Naive thymus-derived CD8-positive, alpha-beta T cell (primary cell): ENCODE measurements around the gene RHBDD1. TPM values are rescaled to one million over a fixed set of nuclear protein-coding genes. Genes with fewer than 3 reads are reported as not detected.
A peak's percentile ranks its signal among the peaks of the same experiment; 100 is the strongest.

Experiments
- ATAC-seq, 2 donors: fragments of 150-1000 bp; cut with Tn5 transposase in 1 of 2; sonication (Bioruptor Pico), chemical (Tn5 transposase) in 1 of 2; 1 replicate in 1 of 2; 2 replicates in 1 of 2; pipeline ENCODE4 v1.10.0; 2021; ENCODE audit warnings: mild to moderate bottlenecking in 2 of 2, moderate library complexity in 2 of 2
- POLR2A ChIA-PET: fragments of 350-600 bp; sonication (Branson Sonifier 250); formaldehyde crosslinking; loops from one replicate; lab custom pipeline; 2021; ENCODE audit warnings: antibody characterized with exemption; lab: Charles Lee
- DNase-seq, 10 donors: peaks; one replicate each; pipeline versions ENCODE4 v3.0.0 to v3.0.0-alpha.2; 2020 to 2022
- H3K27ac Mint-ChIP-seq, 10 donors: one replicate each; pipeline ENCODE4 v1.8.0; 2020 to 2022; ENCODE audit warnings: mild to moderate bottlenecking in 10 of 10, mixed read lengths in 10 of 10, moderate library complexity in 4 of 10, inconsistent platforms in 1 of 10
- H3K27me3 Mint-ChIP-seq, 5 donors: one replicate each; pipeline ENCODE4 v1.8.0; 2021 to 2022; ENCODE audit warnings: mixed read lengths in 5 of 5
- H3K36me3 Mint-ChIP-seq, 3 donors: one replicate each; pipeline ENCODE4 v1.8.0; 2020 to 2022; ENCODE audit warnings: mixed read lengths in 3 of 3, mild to moderate bottlenecking in 2 of 3, inconsistent platforms in 1 of 3
- H3K4me1 Mint-ChIP-seq, 4 donors: one replicate each; pipeline ENCODE4 v1.8.0; 2021 to 2022; ENCODE audit warnings: mixed read lengths in 4 of 4
- H3K4me3 Mint-ChIP-seq, 10 donors: one replicate each; pipeline ENCODE4 v1.8.0; 2020 to 2022; ENCODE audit warnings: mild to moderate bottlenecking in 10 of 10, mixed read lengths in 10 of 10, moderate library complexity in 6 of 10, inconsistent platforms in 1 of 10
- H3K9me3 Mint-ChIP-seq, 9 donors: one replicate each; pipeline ENCODE4 v1.8.0; 2020 to 2022; ENCODE audit warnings: mixed read lengths in 9 of 9, mild to moderate bottlenecking in 3 of 9, inconsistent platforms in 1 of 9, moderate library complexity in 1 of 9
- polyA plus RNA-seq, 3 donors: library from polyadenylated mRNA; unstranded; fragments of 300-500 nt; fragmentation: Illumina TruSeq; gene quantifications; one replicate each; pipeline ENCODE4 v1.2.3, GENCODE V29; 2021
- total RNA-seq, 8 experiments: library from RNA in 2 of 8; stranded (reverse) in 2 of 8; gene quantifications; one replicate each; pipeline ENCODE4 v1.2.3 and lab custom pipeline; 2021 to 2026

RHBDD1 gene
- total and polyA plus RNA-seq, 5 experiments from 2014 or later: 13.7 to 55.6 (median 20.4) TPM

GRCh38 chr2:226860087-226860486, 24.2 kb downstream of the RHBDD1 start:
- H3K4me3 Mint-ChIP-seq: no peak overlapping the region
- H3K4me1 Mint-ChIP-seq: peaks cover 22 to 55% (median 32%) of the 10 kb centered on the region in 4 donors
- no peak for DNase-seq
- no peaks in the 10 kb centered on the region for H3K27me3 Mint-ChIP-seq
- no peak for ATAC-seq
- peaks cover under 1 to 13% (median 13%) of the 10 kb centered on the region in 3 donors for H3K36me3 Mint-ChIP-seq
- POLR2A ChIA-PET: no interaction called here
- no peaks in the 10 kb centered on the region for H3K9me3 Mint-ChIP-seq
- H3K27ac Mint-ChIP-seq: no peak overlapping the region

- Mint-ChIP-seq H3K27me3 (no peaks in the 10 kb centered on the region), H3K36me3 (peaks cover 6 to 32% (median 23%) of the 10 kb centered on the region in 3 donors), H3K9me3 (no peaks in the 10 kb centered on the region), H3K27ac (peak overlapping the region in 2 of 10 donors; percentile 1 to 8), H3K4me3 (no peak overlapping the region), H3K4me1 (peaks cover 21 to 48% (median 35%) of the 10 kb centered on the region in 4 donors)
- POLR2A ChIA-PET: no interaction called here
- DNase-seq: no peak
- ATAC-seq: no peak
Measured at GRCh38 chr2:226862623-226863022, 26.8 kb downstream of the RHBDD1 start.

GRCh38 chr2:226865273-226865672, 29.4 kb downstream of the RHBDD1 start:
- Mint-ChIP-seq H3K27me3 (no peaks in the 10 kb centered on the region), H3K4me3 (no peak overlapping the region), H3K27ac (no peak overlapping the region), H3K36me3 (peaks cover 11 to 53% (median 44%) of the 10 kb centered on the region in 3 donors), H3K4me1 (peaks cover 19 to 50% (median 35%) of the 10 kb centered on the region in 4 donors), H3K9me3 (no peaks in the 10 kb centered on the region)
- ATAC-seq: no peak
- POLR2A ChIA-PET: no interaction called here
- DNase-seq: no peak

- Mint-ChIP-seq H3K4me1 (peaks cover 19 to 46% (median 34%) of the 10 kb centered on the region in 4 donors), H3K27ac (no peak overlapping the region), H3K9me3 (no peaks in the 10 kb centered on the region), H3K4me3 (no peak overlapping the region), H3K27me3 (no peaks in the 10 kb centered on the region), H3K36me3 (peaks cover 11 to 57% (median 48%) of the 10 kb centered on the region in 3 donors)
- DNase-seq (no peak), ATAC-seq (no peak)
- POLR2A ChIA-PET: no interaction called here
Measured at GRCh38 chr2:226865710-226866109, 29.9 kb downstream of the RHBDD1 start.

GRCh38 chr2:226868331-226869162, 32.7 kb downstream of the RHBDD1 start:
- POLR2A ChIA-PET: no interaction called here
- DNase-seq (no peak), ATAC-seq (no peak)
- H3K4me1 Mint-ChIP-seq: peaks cover 8 to 27% (median 23%) of the 10 kb centered on the region in 4 donors
- no peaks in the 10 kb centered on the region for H3K9me3 Mint-ChIP-seq
- H3K36me3 Mint-ChIP-seq: peaks cover 11 to 64% (median 61%) of the 10 kb centered on the region in 3 donors
- H3K27me3 Mint-ChIP-seq: no peaks in the 10 kb centered on the region
- no peak overlapping the region for H3K4me3 Mint-ChIP-seq
- peak overlapping the region in 1 of 10 donors; percentile 50 for H3K27ac Mint-ChIP-seq

DNA sequence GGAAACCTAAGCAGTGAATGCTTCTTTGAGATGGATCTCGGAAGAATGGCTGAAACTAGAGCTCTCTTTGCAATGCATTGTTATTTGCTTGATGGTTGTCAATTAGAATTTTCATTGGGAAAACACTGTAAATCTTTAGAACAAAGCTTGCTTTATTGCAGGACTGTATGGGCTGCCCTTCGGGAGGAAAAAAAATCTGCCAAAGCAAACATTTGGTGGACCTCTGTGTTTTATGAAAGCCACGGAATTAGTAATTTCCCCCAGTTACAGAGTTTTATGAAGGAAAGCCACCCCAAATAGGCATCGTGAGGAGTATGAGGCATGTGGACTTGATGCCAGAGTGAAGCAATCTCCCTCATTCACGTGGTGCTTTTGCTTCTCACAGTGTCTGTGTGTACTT, 33.5 kb downstream of the RHBDD1 start:
- H3K36me3 Mint-ChIP-seq: peaks cover 11 to 66% (median 63%) of the 10 kb centered on the region in 3 donors
- H3K27me3 Mint-ChIP-seq: no peaks in the 10 kb centered on the region
- ATAC-seq (no peak), DNase-seq (no peak)
- H3K4me1 Mint-ChIP-seq: peaks cover 11 to 28% (median 22%) of the 10 kb centered on the region in 4 donors
- H3K4me3 Mint-ChIP-seq: no peak overlapping the region
- no peaks in the 10 kb centered on the region for H3K9me3 Mint-ChIP-seq
- peak overlapping the region in 1 of 10 donors; percentile 8 for H3K27ac Mint-ChIP-seq
- POLR2A ChIA-PET: no interaction called here

DNA sequence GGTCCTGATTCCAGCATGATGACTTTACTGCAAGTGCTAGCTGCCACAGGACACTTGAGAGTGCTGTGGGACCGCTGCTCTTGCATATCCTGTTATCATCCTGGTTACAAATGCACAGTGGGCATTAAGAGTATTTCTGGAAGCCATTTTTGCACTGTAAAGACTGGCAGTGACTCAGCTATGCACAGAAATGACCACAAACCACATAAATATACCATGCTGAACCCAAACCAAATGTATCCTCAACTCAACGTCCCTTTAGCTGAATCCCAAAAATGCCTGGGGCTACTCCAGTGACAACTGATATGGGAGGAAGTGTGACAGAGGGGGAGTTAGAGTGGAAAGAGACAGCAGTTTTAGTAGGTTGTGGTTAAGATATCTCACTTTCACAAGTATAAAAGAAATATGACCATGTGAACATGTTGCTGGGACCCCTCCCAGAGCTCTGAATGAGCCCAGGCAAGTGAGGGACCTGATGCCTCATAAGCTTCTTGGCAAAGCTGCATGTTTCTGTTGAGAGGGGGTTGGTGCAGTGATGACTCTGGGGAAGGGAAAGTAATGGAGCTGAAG, 37.3 kb downstream of the RHBDD1 start:
- no peak for DNase-seq
- Mint-ChIP-seq H3K27ac (peak overlapping the region in 2 of 10 donors; percentile 11 to 27), H3K4me3 (no peak overlapping the region), H3K36me3 (peaks cover 16 to 72% (median 64%) of the 10 kb centered on the region in 3 donors), H3K27me3 (no peaks in the 10 kb centered on the region), H3K4me1 (peaks cover 22 to 27% (median 25%) of the 10 kb centered on the region in 4 donors), H3K9me3 (no peaks in the 10 kb centered on the region)
- ATAC-seq: no peak
- POLR2A ChIA-PET: no interaction called here

DNA sequence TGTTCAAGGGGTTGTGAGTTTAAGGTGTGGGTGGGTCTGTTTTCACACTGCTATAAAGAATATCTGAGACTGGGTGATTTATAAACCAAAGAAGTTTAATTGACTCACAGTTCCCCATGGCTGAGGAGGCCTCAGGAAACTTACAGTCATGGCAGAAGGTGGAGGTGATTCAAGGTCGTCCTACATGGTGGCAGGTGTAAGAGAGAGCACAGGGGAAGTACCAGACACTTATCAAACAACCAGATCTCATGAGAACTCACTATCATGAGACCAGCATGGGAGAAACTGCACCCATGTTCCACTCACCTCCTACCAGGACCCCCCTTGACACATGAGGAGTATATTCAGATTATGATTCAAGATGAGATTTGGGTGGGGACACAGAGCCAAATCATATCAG, 38.0 kb downstream of the RHBDD1 start:
- H3K27ac Mint-ChIP-seq: peak overlapping the region in 1 of 10 donors; percentile 11
- ATAC-seq (no peak), DNase-seq (no peak)
- peaks cover 17 to 71% (median 64%) of the 10 kb centered on the region in 3 donors for H3K36me3 Mint-ChIP-seq
- peaks cover 16 to 24% (median 22%) of the 10 kb centered on the region in 4 donors for H3K4me1 Mint-ChIP-seq
- POLR2A ChIA-PET: no interaction called here
- H3K9me3 Mint-ChIP-seq: peaks cover 0 to 1% (median 0%) of the 10 kb centered on the region in 9 donors
- H3K27me3 Mint-ChIP-seq: no peaks in the 10 kb centered on the region
- no peak overlapping the region for H3K4me3 Mint-ChIP-seq

DNA sequence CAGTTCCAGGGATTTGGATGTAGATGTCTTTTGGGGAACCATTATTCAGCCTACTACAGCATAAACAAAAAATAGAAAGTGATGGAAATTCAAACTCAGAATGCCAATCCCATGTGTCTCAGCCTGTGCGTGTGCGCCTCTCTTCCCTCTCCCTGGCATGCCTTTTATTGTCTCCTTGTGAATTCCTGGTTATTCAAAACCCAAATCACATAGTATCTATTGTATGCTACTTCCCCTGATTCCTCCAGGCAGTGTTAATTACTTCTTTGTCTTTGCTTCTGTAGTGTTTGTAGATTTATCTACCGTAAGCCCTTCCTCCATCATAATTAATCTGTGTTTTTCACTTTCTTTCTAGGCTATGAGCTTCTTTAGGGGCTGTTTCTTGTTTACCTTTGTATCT, 38.9 kb downstream of the RHBDD1 start:
- DNase-seq: no peak
- POLR2A ChIA-PET: no interaction called here
- no peak overlapping the region for H3K27ac Mint-ChIP-seq
- H3K4me1 Mint-ChIP-seq: peaks cover 15 to 24% (median 20%) of the 10 kb centered on the region in 4 donors
- peaks cover 20 to 69% (median 63%) of the 10 kb centered on the region in 3 donors for H3K36me3 Mint-ChIP-seq
- ATAC-seq: no peak
- H3K4me3 Mint-ChIP-seq: no peak overlapping the region
- no peaks in the 10 kb centered on the region for H3K27me3 Mint-ChIP-seq
- peaks cover 0 to 1% (median 0%) of the 10 kb centered on the region in 9 donors for H3K9me3 Mint-ChIP-seq

DNA sequence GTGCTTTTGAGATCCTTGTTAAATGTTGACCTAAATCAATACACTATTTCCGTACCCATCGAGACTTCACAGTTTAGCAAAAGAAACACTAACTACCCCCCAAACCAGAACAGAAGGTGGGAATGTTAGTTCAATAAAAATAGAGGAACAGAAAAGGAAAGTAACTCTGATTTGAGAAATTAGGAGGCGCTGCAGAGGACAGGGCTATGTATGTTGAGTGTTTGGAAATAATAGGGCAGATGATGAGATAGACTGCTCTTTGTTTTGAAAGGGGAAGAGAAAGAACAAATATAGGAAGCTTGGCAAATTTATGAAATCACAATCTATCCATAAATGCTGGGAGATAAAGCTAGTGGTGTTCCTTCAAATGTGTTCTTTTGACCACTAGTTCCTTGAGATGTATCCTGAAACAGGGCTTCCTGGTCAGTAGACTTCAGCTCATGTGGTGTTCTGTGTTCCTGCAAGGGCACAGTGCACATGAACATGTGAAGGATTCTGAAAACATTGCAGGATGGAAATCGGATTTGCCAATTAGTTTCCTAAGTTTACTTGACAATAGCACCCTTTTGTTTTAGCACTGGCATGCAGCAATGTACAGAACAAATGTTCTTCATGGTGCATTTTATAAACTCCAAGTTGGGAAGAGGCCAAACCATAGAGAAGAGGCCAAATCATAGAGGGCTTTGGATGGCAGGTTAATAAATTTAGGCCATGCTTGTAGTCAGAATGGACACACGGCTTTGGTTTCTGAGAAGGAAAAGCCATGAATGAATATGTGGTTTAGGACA, 39.8 kb downstream of the RHBDD1 start:
- H3K36me3 Mint-ChIP-seq: peaks cover 28 to 70% (median 68%) of the 10 kb centered on the region in 3 donors
- H3K4me3 Mint-ChIP-seq: no peak overlapping the region
- no peak for ATAC-seq
- no peak for DNase-seq
- peaks cover 0 to 3% (median 0%) of the 10 kb centered on the region in 9 donors for H3K9me3 Mint-ChIP-seq
- H3K27ac Mint-ChIP-seq: no peak overlapping the region
- peaks cover 13 to 24% (median 20%) of the 10 kb centered on the region in 4 donors for H3K4me1 Mint-ChIP-seq
- POLR2A ChIA-PET: no interaction called here
- H3K27me3 Mint-ChIP-seq: no peaks in the 10 kb centered on the region

- no peak for ATAC-seq
- no peak overlapping the region for H3K4me3 Mint-ChIP-seq
- H3K4me1 Mint-ChIP-seq: peaks cover 13 to 26% (median 19%) of the 10 kb centered on the region in 4 donors
- POLR2A ChIA-PET: no interaction called here
- DNase-seq: no peak
- H3K9me3 Mint-ChIP-seq: peaks cover 0 to 4% (median 1%) of the 10 kb centered on the region in 9 donors
- peaks cover 35 to 80% (median 79%) of the 10 kb centered on the region in 3 donors for H3K36me3 Mint-ChIP-seq
- no peaks in the 10 kb centered on the region for H3K27me3 Mint-ChIP-seq
- H3K27ac Mint-ChIP-seq: no peak overlapping the region
Measured at GRCh38 chr2:226877491-226877890, 41.6 kb downstream of the RHBDD1 start.

DNA sequence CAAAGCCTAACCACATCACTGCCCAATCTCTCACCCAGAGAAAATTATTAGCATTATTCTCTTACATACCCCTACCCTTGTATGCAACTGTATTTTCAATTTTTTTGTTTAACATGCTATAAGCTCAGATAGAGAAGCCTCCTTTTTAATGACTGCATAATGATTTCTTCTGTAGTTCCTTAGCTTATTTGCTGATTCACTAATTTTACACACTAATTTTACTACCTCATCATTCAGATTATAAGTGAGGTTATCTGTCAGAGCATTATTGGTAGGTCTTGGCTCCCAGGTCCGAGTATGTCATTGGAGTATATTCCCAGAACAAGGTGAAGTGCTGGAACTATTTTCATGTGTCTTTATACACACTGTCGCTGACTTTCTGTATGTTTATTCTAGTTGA, 45.4 kb downstream of the RHBDD1 start:
- ATAC-seq (no peak), DNase-seq (no peak)
- peaks cover 0 to 6% (median 4%) of the 10 kb centered on the region in 9 donors for H3K9me3 Mint-ChIP-seq
- POLR2A ChIA-PET: no interaction called here
- no peaks in the 10 kb centered on the region for H3K27me3 Mint-ChIP-seq
- H3K4me1 Mint-ChIP-seq: peaks cover 0 to 6% (median 2%) of the 10 kb centered on the region in 4 donors
- no peak overlapping the region for H3K4me3 Mint-ChIP-seq
- H3K36me3 Mint-ChIP-seq: peaks cover 36 to 65% (median 55%) of the 10 kb centered on the region in 3 donors
- no peak overlapping the region for H3K27ac Mint-ChIP-seq
